Measurements from ENCODE around the gene CRTAC1. TPM values are rescaled to one million over a fixed set of nuclear protein-coding genes. Genes with fewer than 3 reads are reported as not detected.
A peak's percentile ranks its signal among the peaks of the same experiment; 100 is the strongest.

Gene CRTAC1
- total RNA-seq, 1 donor from 2014 or later, result 0.82 TPM

GRCh38 chr10:97910661-97911060, 119.8 kb downstream of the CRTAC1 start:
- Mint-ChIP-seq H3K4me3 (no peak overlapping the region), H3K4me1 (no peaks in the 10 kb centered on the region), H3K27me3 (ENCODE audit: low read depth) (peaks cover 39% of the 10 kb centered on the region), H3K9me3 (no peaks in the 10 kb centered on the region), H3K27ac (ENCODE audit: unreplicated experiment) (no peak overlapping the region), H3K36me3 (ENCODE audit: low read depth) (no peaks in the 10 kb centered on the region)
- no peak for DNase-seq (ENCODE audit: low read depth, low spot score)
- TF ChIP-seq CTCF (conservative IDR thresholded peaks at IDR 0.05), result no peak

- Mint-ChIP-seq H3K27me3 (ENCODE audit: low read depth) (peaks cover 30% of the 10 kb centered on the region), H3K4me1 (no peaks in the 10 kb centered on the region), H3K36me3 (ENCODE audit: low read depth) (no peaks in the 10 kb centered on the region), H3K27ac (ENCODE audit: unreplicated experiment) (no peak overlapping the region), H3K4me3 (no peak overlapping the region), H3K9me3 (no peaks in the 10 kb centered on the region)
- no peak for TF ChIP-seq CTCF (conservative IDR thresholded peaks at IDR 0.05)
- DNase-seq (ENCODE audit: low read depth, low spot score), result no peak
These were observed 122.6 kb downstream of the CRTAC1 start for GRCh38 chr10:97907830-97908229.

GRCh38 chr10:97907211-97907610, 123.2 kb downstream of the CRTAC1 start:
- Mint-ChIP-seq H3K36me3 (ENCODE audit: low read depth) (no peaks in the 10 kb centered on the region), H3K27me3 (ENCODE audit: low read depth) (peaks cover 28% of the 10 kb centered on the region), H3K4me1 (no peaks in the 10 kb centered on the region)

GRCh38 chr10:97905276-97905675, 125.1 kb downstream of the CRTAC1 start:
- Mint-ChIP-seq H3K4me1 (no peaks in the 10 kb centered on the region), H3K4me3 (no peak overlapping the region), H3K27ac (ENCODE audit: unreplicated experiment) (peak overlapping the region; percentile 29), H3K9me3 (no peaks in the 10 kb centered on the region), H3K27me3 (ENCODE audit: low read depth) (peaks cover 20% of the 10 kb centered on the region), H3K36me3 (ENCODE audit: low read depth) (no peaks in the 10 kb centered on the region)
- TF ChIP-seq CTCF (conservative IDR thresholded peaks at IDR 0.05), result no peak
- DNase-seq (ENCODE audit: low read depth, low spot score), result no peak

More at GRCh38 chr10:97907211-97907610, 123.2 kb downstream of the CRTAC1 start:
- no peak for TF ChIP-seq CTCF (conservative IDR thresholded peaks at IDR 0.05)
- Mint-ChIP-seq H3K9me3 (no peaks in the 10 kb centered on the region), H3K27ac (ENCODE audit: unreplicated experiment) (no peak overlapping the region), H3K4me3 (no peak overlapping the region)
- DNase-seq (ENCODE audit: low read depth, low spot score), result no peak

- Mint-ChIP-seq H3K27me3 (ENCODE audit: low read depth) (peaks cover 14% of the 10 kb centered on the region), H3K4me3 (no peak overlapping the region), H3K27ac (ENCODE audit: unreplicated experiment) (no peak overlapping the region), H3K4me1 (no peaks in the 10 kb centered on the region), H3K36me3 (ENCODE audit: low read depth) (no peaks in the 10 kb centered on the region), H3K9me3 (no peaks in the 10 kb centered on the region)
- no peak for TF ChIP-seq CTCF (conservative IDR thresholded peaks at IDR 0.05)
- no peak for DNase-seq (ENCODE audit: low read depth, low spot score)
These were observed 125.8 kb downstream of the CRTAC1 start for GRCh38 chr10:97904576-97904975.

- peaks cover 10% of the 10 kb centered on the region for H3K27me3 Mint-ChIP-seq (ENCODE audit: low read depth)
- no peak overlapping the region for H3K4me3 Mint-ChIP-seq
- TF ChIP-seq CTCF (conservative IDR thresholded peaks at IDR 0.05), result no peak
- H3K36me3 Mint-ChIP-seq (ENCODE audit: low read depth), result no peaks in the 10 kb centered on the region
- no peak for DNase-seq (ENCODE audit: low read depth, low spot score)
- no peak overlapping the region for H3K27ac Mint-ChIP-seq (ENCODE audit: unreplicated experiment)
- no peaks in the 10 kb centered on the region for H3K9me3 Mint-ChIP-seq
- H3K4me1 Mint-ChIP-seq, result no peaks in the 10 kb centered on the region
These were observed 126.4 kb downstream of the CRTAC1 start for GRCh38 chr10:97904018-97904381.

All from neural crest cell (in vitro differentiated cells).